GM18858 (cell line): ENCODE data around the gene MFRP.
A peak's percentile ranks its signal among the peaks of the same experiment; 100 is the strongest.
"Not testable (repeated sequence)": the region's sequence is repeated elsewhere in the genome, so short reads cannot be mapped to it uniquely, and the experiment has no call there.

Source experiments
- ATAC-seq: cut with Tn5 transposase; IDR thresholded peaks from one replicate; pipeline ENCODE4 v1.9.1; 2021; ENCODE audit not compliant: unreplicated experiment

The MFRP gene

DNA sequence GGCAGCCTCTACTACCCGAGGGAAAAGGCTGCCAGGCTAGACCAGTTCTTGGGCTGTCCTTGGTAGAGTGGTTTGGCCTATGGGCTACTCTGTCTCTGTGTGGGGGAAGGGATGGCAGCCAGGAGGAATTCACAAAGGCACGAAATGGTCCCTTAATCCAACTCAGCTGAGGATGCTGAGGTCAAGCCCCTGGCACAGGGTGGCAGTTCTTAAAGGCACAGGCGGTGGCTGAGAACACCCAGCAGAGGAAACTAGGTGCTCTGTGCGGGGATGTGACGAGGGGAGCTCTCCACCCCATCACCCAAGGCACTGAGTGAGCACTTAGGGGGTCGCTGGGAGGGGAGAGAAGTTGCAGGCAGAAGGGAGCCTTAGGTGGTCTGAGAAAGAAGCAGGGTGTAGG, at the start of gene MFRP:
Gene MFRP, minus strand, starts transcription at position 101 of the 400 bp plus-strand sequence. CDS start 192 bp downstream, outside the sequence.
- no peak for ATAC-seq

DNA sequence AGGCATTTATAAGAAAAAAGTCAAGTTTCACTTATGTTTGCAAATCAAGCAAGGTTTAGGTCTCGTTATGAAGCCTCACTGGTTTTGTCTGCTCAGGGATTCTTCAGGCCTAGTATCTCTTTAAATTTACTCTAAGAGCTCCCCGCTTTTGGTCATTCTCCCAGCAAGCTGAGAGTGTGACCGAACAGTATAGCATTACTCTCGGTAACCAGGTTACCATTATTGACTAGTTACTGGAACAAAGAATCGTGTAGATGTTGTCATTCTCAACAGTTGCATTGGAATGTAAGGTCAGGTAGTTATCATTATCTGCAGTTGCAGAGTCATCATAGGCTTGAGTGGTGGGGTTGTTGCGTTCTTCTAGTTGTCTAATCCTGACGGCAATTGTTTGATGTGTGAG, 44.8 kb upstream of the MFRP start:
- ATAC-seq: no peak

DNA sequence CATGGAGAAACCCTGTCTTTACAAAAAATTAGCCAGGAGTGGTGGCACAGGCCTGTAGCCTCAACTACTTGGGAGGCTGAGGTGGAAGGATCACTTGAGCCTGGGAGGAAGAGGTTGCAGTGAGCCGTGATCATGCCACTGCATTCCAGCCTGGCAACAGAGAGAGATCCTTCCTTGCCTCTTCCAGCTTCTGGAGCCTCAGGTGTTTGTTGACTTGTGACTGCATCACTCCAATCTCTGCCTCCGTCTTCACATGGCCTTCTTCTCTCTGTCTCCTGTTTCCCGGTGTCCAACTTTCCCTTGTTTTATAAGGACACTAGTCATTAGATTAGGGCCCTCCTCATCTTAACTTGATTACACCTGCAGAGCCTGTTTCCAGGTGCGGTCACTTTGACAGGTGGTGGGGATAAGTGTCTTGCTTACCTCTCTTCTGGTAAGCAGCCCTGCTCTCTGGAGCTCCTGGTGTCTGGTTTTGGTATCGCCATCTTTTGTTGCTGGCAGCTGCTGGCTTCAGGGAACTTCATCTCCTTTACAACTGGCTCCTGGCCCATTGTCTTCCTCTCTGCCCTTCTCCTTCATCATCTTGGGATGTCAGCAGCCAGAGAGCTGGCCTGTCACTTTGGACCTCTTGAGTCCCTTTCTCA, 43.2 kb upstream of the MFRP start:
- no peak for ATAC-seq

DNA sequence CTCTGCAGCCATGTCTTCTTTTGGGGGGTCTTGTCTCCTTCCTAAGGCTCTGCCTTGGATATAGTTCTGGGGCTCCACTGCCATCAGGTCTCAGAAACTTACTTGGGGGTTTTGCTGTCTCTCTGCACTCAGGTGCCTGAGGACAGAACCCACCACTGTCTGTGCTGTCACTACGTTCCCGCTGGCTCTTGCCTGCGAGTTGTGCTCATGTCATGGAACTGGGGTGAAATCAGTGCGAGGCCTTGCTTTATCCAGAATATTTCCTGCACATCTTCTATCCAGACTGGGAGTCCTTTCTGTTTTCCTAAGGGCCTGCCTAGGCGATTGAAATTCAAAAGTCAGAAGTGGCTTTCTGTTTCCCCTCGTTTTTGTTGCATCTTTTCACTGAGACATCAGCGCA, 41.6 kb upstream of the MFRP start:
- ATAC-seq: no peak

DNA sequence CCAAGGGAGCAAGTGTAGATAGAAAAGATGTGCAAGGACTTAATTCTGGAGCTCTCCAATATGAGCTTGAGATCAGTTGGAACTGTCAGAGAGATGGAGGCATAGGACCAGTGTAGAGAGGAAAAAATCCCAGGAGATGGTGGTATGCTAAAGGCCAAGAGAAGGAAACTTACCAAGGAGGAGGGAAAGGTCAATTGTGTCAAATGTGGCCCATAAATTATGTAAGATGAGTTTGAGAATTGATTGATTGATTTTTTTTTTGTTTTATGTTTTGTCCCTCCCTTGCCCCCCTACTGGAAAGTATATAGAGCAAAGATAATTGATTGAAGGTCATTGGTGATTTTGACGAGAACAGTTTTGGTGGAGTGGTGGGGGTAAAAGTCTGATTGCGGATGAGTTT, 37.8 kb upstream of the MFRP start:
- ATAC-seq: no peak

DNA sequence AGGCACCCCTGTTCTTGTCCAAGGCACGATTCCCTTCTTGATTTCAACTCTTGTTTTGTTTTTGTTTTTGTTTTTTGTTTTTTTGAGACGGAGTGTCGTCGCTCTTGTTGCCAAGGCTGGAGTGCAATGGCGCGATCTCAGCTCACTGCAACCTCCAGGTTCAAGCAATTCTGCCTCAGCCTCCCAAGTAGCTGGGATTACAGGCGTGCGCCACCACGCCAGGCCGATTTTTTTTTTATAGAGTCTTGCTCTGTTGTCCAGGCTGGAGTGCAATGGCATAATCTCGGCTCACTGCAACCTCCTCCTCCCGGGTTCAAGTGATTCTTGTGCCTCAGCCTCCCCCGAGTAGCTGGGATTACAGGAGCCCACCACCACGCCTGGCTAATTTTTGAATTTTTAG, 36.0 kb upstream of the MFRP start:
- not testable (repeated sequence) for ATAC-seq

DNA sequence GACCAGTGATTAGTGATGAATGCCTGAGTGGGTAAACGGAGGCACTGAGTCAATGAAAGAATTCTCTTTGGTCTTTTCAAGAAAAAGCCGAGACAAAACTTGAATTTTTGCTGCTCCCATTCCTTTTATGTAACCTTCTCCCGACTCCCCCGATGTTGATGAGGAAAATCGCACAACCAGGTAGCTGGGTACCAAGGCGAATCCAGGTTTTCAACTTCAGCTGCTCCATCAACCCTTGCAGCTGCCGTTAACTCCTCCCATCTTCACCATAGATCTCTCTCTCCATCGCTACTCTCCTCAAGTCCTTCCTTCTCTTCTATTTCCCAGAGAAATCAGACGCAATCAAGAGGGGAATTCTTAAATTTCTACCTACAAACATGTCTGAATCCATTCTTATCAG, 35.6 kb upstream of the MFRP start:
- ATAC-seq: no peak

DNA sequence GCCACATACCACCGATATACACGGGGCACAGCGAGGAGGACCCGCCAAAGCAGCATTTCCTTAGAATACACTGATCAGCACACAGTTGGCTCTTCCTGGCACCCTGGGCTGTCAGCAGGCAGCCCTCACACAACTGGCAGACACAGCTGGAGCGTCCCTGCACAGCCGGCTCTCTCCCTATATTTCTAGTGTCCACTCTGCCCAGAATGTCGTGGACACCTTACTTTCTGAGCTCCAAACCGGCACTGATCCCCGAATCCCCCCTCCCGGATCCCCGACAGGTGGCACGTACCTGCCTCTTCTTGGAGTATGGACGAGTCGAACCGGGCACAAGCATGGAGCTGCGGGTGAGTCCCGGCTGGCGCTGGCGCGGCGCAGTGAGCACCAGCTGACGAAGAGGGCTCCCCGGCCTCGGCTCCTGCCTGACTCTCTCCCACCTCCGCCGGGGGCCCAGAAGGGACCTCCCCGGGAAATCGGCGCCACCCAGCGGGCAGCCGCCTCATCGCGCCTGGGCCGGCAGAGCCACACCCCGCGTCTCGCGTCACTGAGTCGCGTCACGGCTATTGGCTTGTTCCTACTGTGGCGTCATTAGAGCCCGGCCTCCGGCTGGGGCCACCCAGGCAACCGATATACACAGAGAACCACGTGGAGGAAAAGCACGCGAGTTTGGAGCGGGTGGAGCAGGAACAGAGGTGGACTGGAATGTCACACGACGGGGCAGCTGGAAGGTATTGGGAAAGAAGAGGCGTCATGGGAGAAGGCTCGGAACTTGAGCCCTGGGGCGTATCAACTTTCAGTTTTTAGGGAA, 34.9 kb upstream of the MFRP start, which contains the start of gene USP2:
Gene USP2, minus strand, starts transcription at position 510 of the 808 bp plus-strand sequence. CDS start 8,210 bp downstream, outside the sequence.
- ATAC-seq: peak; percentile 92

DNA sequence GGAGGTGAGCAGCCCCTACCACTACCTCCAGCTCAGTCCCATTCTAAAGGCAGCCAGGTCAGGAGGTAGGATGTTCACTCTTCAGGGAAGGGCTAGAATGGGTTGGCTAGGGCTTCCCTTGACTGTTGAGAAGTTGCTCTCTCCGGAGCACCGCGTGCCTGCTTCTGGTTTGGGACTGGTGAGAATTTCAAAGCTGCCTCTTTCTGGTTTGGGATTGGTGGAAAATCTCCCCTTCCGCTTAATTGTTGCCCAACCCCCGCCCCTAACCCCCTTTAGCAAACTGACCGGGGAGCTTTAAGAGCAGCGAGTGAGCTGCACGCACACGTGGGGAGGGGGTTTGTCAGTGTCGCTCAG, 34.3 kb upstream of the MFRP start:
- no peak for ATAC-seq

DNA sequence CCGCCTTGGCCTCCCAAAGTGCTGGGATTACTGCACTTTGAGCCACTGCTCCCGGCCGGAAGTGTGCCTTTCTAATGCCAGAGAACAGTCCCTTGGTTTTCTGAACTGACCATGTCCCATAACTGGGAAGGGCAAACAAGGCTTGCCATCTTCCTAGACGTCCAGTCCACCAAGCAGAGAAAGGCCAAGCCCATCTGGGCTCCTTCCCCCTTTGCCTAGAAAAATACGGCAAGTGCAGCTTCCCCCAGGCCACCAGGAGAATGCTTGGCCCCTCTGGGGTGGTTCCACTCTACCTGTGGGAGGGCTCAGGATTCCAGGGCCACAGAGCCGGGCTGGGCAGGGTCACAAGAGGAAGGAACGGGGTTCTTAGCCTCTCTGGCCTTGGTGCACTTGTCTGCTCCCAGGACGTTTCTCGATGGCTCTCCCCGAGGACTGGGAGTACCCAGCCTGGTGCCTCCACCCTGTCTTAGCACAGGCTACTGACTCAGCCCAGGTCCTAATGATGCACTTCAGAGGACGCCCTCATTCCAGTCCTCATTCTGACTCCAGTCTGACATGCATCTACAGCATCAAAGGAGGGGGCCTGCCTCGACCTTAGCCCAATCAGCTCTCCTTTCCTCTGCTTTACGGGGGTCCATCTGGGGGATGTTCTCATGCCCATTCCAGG, 33.8 kb upstream of the MFRP start:
- no peak for ATAC-seq

DNA sequence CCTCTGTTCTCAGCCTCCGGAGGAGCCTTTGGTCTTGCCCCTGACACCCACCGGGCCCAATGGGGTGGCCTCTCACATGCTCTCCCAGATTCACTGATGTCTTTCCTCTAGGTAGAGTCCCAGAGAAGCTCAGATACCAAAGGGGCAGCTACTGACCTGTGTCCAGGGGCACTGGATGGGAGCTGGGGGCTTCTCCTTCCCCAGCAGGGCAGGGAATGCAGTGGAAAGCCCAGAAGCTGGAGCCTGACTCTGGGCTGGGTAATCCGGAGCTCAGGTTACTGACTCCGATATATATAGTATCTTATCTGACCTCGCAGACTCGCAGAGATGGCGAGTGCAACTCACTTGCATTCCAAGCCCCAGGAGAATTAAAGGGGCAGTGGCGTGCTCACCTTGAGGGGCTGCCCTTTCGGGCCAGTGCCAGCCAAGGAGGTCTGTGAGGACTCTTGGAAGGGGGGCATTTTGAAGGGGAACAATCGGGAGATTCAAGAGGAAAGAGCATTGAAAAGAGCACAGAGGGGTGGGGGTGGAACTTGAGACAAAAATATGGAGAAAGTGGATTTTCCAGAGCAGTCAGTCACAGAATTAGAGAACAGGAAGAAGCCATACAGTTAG, 32.5 kb upstream of the MFRP start:
- no peak for ATAC-seq

DNA sequence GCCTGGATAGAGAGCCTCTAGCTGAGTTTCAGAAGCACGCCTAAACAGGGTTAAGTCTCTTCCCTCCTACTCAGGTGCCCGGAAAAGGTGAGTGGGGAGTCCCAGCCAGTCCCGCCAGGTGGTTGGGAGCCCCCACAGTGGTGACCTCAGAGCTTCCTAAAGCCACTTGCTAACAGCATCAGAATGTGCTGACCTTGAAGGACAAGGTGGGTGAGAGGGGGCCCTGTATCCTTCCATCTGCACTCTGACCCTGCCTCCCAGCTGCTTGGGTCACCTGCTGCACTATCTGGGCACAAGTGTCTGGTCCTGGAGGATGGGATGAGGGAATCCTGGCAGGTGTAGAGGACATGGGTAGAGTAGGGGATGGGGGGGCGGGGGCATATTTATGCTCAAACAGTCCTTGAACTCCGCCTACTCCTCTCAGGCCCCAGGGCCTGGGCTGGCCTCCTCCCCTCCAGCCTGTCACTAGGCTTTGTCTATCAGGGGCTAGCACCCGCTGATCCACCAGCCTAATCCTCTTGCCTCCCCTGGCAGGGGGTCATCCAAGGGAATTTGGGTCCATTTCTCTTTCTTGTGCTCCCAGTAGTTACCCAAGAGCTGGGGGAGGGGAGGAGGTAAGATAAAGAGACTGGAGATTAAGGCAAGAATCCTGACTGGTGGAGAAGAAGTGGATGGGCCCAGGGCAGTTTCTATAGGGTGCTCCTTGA, 31.6 kb upstream of the MFRP start:
- no peak for ATAC-seq

DNA sequence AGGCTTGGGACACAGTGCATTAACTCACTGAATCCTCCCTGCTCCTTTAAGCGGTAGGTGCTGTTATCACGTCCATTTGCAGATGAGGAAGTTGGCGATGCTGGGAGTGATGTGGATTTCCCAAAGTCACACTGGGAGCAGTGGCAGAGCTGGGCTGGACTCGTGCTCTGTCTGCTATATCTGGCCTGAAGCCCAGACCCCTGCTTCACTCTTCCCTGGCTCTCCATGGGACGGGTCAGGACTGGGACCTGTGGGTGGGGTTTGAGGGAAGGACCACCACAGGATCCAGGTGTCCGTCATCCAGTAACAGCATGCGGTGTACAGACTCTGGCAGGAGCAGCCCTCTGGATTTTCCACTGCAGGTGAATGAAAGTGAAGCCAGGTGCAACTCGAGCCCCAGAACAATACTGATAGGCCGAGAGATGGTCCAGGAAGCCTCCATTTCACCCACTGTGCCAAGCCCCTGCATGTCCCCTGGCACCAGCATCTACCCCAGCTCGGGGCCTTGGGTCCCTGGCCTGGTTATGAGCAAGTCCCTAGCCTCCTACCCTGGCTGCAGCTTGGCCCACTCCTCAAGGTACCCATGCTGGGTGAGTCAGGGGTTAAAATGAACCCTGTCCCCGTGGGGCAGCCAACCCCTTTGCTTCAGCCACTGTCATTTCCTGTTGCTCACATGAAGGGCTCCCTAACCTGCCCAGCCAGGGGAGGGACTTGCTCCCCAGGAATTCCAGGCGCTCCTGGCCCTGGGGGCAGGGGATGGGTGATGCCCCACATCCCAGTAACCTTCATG, 30.8 kb upstream of the MFRP start:
- ATAC-seq: no peak

DNA sequence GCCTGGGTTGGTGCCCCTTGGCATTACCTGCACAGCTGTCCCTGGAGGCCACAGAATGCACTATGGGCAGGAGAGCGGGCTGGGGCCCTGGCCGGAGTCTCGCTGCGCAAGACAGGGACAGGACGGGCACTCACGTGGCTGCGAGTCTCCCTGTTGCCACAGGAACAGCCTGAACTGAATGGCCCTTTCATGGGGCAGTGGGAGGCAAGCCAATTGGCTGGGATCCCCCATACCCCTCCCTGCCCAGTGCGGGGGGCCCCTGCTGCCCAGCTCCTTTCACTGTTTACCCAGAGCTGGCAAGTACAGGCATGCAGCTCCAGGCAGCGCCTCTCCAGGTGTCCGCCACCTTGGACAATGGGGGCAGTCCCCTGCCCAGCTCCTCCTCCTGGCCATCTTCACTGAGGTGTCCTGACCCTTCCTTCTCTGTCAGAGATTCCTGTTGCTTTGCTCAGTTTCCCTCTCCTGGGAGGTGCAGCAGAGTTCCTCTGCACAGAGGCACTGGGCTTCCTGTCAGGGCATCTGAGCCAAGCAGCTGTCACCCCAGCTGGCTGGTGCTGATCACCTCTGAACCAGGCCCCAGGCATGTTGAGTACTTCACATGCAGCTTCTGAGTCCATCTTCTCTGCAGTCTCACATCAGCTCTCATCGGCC, 29.8 kb upstream of the MFRP start:
- ATAC-seq: no peak

DNA sequence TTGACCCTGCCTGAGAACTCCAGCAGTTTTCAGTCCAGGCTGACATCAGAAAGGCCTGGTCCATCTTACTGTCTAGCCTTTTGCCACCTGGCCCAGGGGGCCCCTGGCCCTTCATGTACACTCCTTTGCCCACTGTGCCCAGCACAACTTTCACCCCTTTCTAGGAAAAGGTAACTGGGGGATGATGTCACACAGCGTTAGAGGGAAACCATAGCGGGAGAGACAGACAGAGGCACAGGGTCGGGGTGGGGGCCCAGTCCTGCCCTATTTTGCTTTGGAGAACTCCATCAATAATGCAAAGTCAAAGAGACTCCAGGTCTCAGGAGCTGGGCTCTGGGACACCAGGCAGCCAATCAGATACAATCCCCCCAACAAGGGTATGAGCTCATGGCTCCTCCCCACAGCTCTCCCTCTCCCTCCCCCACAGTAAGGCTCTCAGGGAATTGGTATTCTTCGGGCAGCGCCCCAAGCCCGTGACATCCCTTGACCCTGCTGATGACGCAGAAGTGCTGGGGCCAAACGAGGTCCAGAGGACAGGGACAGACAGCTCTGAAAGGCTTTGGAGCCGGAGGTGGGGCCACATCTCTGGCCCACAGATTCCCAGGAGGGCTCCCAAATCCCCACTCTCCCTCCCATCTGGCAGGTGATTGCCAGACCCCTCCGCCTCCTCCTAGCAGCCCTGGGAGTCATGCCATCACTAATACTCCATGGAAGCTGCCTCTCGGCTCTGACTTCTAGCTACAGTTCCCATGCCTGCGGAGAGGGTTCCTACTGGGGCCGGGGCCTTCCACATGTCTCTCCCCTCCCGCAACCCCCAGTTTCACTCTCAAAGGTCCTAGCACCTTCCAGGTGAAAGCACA, 29.1 kb upstream of the MFRP start:
- ATAC-seq: no peak

DNA sequence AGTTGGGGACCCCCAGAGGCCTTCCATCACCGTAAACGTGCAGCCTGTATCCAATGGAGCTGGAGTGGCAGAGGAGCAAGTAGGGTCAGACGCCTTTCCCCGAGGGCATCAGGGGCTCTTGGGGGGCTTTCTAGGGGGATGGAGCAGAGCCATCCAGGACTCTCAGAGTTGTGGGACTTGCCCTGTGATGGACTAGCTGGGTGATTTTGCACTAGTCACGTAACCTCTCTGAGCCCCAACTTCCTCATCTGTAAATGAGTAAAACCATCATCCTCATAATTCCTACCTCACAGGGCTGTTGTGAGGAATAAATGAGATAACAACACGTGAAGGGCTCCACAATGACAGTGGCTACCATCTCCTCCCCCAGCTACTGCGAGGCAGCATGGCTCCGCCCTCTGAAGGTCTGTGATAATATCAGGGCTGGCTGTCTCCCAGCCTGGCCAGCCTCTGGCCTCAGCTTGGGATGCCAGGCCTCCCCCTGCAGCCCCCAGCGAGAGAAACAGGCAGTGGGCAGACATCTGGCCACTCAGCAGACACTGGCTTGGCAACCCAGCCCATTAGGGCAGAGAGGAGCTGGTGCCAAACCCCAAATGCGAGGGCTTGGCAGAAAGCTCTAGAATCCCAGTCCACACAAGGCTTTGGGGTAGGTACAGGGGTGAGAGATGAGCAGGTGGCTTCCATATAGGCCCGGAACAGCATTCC, 28.3 kb upstream of the MFRP start:
- ATAC-seq: no peak

DNA sequence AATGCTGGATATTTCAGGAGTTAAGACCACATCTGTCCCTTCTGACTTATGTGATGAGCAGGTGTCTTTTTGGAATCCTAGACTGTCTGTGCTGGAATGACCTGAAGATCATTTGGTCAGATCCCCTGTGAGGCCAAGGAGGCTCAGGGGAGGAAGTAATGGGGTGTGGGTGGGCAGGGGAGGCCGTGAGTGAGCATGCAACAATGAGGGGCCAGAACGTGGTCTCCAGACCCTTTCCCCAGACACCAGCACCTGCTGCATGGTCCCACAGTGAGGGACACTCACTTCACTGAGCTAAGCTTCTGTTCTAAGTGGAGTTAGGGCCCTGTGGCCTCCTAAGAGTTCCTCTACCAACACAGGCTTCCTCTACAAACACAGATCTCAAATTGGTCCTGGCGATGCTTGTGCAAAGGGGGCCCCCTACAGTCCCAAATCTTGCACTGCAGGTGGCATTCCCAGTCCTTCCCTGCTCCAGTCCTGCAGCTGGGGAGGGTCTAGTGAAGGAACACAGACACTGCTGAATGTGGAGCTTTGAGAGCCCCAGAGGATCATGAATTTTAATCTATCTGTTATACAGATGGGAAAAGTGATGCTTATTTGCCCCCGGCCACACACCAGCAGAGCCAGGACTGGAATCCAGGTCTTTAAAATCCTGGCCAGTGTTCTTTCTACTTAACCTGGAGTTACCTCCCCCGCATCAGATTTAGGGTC, 27.6 kb upstream of the MFRP start:
- no peak for ATAC-seq
